HFF-Myc (cell line): ENCODE measurements around the gene JCAD.
A peak's percentile ranks its signal among the peaks of the same experiment; 100 is the strongest.

Experiments
- DNase-seq: peaks from one replicate; pipeline ENCODE4 v3.0.0-alpha.2; 2011; ENCODE audit warnings: low read depth; ENCODE audit errors: extremely low read depth
- H3K4me3 ChIP-seq: replicated peaks from 2 replicates; pipeline ENCODE4 v1.5.1; 2011; ENCODE audit warnings: low read depth, mild to moderate bottlenecking, control low read depth, low read length
- TF ChIP-seq, protein P1 (sequence below): IDR thresholded peaks from 2 replicates; pipeline ENCODE4 v1.5.1; 2012; ENCODE audit warnings: mild to moderate bottlenecking, low read depth, low read length, control low read depth; ENCODE audit errors: missing control alignments

JCAD gene

DNA sequence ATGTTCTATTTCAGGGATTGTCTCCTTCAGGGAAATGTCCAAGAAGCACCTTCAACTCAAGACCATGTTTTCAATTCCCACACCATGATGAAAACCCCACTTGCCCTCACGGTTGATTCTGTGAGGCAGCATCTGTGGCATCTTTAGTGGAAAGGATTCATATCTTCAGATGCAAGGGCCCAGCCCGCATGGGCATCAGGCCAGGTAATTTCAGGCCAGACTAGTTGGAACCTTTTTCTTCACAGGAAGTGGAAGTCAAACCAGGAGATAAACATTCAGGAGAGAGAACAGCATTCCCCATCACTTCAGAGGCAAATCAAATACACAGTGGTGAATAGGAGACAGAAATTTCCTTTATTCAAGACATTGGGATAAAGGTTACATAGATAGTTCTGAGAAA is 88.8 kb downstream of the JCAD start:
- DNase-seq: no peak
- TF ChIP-seq, protein P1, sequence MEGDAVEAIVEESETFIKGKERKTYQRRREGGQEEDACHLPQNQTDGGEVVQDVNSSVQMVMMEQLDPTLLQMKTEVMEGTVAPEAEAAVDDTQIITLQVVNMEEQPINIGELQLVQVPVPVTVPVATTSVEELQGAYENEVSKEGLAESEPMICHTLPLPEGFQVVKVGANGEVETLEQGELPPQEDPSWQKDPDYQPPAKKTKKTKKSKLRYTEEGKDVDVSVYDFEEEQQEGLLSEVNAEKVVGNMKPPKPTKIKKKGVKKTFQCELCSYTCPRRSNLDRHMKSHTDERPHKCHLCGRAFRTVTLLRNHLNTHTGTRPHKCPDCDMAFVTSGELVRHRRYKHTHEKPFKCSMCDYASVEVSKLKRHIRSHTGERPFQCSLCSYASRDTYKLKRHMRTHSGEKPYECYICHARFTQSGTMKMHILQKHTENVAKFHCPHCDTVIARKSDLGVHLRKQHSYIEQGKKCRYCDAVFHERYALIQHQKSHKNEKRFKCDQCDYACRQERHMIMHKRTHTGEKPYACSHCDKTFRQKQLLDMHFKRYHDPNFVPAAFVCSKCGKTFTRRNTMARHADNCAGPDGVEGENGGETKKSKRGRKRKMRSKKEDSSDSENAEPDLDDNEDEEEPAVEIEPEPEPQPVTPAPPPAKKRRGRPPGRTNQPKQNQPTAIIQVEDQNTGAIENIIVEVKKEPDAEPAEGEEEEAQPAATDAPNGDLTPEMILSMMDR: no peak
- H3K4me3 ChIP-seq: no peak overlapping the region

DNA sequence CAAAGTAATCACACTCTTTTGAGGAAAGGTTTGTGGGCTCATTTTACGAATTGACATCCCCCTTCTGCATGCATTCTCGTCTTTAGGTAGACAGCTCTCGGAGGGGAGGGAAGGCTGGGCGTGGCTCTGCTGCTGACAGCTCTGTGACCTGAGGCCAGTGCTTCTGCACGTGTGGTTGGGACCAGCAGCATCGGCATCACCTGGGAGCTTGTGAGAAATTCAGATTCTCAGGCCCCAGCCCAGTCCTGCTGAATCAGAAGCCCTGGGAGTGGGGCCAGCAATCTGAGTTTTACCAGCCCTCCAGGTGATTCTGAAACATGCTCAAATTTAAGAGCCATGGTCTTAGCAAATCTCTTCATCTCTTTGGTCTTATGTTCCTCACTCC is 89.4 kb downstream of the JCAD start:
- no peak for DNase-seq
- TF ChIP-seq, protein P1: no peak
- H3K4me3 ChIP-seq: no peak overlapping the region

DNA sequence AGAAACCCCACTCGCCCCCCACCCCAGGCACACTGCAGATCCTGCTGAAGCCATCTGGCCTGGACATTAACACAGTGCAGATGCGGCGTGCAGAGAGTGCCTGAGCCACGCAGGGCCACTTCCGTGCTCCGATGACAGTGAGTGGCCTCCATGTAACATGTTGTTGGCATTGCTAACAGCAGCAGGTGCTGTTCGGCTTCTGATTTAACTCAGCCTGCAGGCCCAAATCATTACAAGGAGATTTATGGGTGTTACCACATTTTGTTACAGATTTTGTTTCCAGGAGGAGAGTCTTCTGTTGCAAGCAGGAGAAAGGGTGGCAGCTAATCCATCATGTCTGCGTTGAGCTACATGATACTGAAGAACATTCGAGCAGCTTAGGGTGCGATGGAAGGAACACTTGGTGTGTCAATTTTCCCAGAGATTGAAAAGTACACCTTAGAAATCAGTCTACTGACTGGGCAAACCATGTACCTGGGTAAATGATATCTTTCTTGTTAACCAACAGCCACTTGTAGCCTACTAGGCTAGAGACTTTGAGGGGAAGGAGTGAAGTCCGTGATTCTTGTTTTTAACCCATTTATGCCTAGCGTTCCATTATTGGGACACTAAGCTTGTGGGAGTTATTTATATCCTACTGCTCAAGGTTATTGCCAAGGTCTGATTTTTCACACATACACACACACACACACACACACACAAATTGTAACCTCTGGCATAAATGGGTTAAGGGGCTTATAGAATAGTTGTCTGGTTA is 90.0 kb downstream of the JCAD start:
- no peak overlapping the region for H3K4me3 ChIP-seq
- TF ChIP-seq, protein P1: no peak
- no peak for DNase-seq

DNA sequence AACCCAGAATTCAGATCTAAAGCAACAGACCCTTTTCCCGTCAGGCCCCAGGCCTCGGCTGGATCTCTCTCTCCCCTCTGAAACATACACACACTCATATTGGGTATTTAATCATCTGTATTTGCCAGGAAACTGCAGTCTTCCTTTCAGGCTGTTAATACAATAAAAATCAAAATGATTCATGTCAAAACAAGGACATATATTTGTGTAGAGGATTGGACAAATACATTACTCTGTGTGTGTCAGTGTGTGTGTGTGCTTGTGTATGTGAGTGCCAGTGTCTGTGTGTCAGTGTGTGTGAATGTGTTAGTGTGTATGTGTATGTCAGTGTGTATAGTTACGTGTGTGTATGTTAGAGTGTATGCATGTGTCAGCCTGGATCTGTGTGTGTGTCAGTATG is 90.8 kb downstream of the JCAD start:
- H3K4me3 ChIP-seq: no peak overlapping the region
- TF ChIP-seq, protein P1: no peak
- DNase-seq: no peak

DNA sequence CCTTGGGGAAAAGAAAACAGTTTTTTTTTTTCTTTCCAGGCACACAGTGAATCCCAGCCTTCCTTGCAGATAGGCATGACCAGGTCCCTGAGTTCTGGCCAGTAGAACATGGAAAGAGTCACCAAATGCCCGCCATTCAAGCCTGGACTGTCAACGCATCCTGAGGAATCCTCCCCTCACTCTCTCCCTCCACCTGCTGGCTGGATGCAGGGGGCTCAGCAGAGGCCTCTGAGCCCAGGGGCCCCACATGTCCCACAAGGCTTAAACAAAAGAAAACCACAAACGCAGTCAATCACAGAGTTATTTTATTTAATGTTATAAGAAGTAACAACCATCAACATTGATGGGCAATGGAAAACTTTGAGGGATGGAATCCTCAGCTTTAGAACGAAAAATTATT is 93.1 kb downstream of the JCAD start:
- H3K4me3 ChIP-seq: no peak overlapping the region
- no peak for DNase-seq
- TF ChIP-seq, protein P1: peak; percentile 6
